K562 (cell line): Measurements from ENCODE around the gene TRAPPC1. TPM values are rescaled to one million over a fixed set of nuclear protein-coding genes. Genes with fewer than 3 reads are reported as not detected.

Experiments
- ATAC-seq: fragments of 200-7000 bp; cut with Tn5 transposase; 3 replicates; pipeline ENCODE4 v1.9.1; 2020; ENCODE audit warnings: moderate library complexity
- BruUV-seq: library from RNA; stranded (reverse); fragments of 400-500 nt; replicated peaks from 2 replicates; lab custom pipeline; 2021; lab: Mats Ljungman, UMichigan
- CTCF ChIA-PET: fragments of 300-600 bp; formaldehyde crosslinking; extraction: SDS; loops from one replicate; lab custom pipeline; 2021; ENCODE audit warnings: low intra/inter-chr PET ratio; lab: Yijun Ruan, JAX
- POLR2A ChIA-PET: fragments of 300-600, 350-650 bp; sonication (Branson Sonifier 250); formaldehyde crosslinking; extraction: SDS; loops from one replicate; lab custom pipeline; 2021; ENCODE audit warnings: antibody characterized with exemption, inconsistent platforms; lab: Yijun Ruan, JAX
- DNase-seq, 4 experiments: peaks; one replicate each; pipeline versions ENCODE4 v3.0.0 to v3.0.0-alpha.2; 2011 to 2018; ENCODE audit warnings: low spot score in 3 of 4, mixed read lengths in 3 of 4; ENCODE audit errors: extremely low read depth in 1 of 4
- FAIRE-seq: peaks from 2 replicates; lab custom pipeline; 2011; peaks lifted over from hg19 to GRCh38; lab: Jason Lieb, UNC
- H2AFZ ChIP-seq: 2 replicates; pipeline ENCODE4 v1.6.0; 2011; ENCODE audit warnings: low read depth, low read length, control low read depth, inconsistent platforms
- H3K27ac ChIP-seq: fragments of 200-600 bp; 3 replicates; pipeline ENCODE4 v1.8.0; 2011; ENCODE audit warnings: low read depth, mild to moderate bottlenecking, control low read depth, inconsistent platforms, low read length, moderate library complexity, mixed read lengths; ENCODE audit errors: extremely low read depth
- H3K27me3 ChIP-seq, 2 experiments: fragments of 300-600 bp in 1 of 2; 2 replicates in 1 of 2; 3 replicates in 1 of 2; pipeline versions ENCODE4 v1.6.0 to v1.8.0; 2011; ENCODE audit warnings: inconsistent platforms in 2 of 2, low read length in 2 of 2, mild to moderate bottlenecking in 1 of 2, mixed read lengths in 1 of 2, moderate library complexity in 1 of 2; ENCODE audit not compliant: control insufficient read depth in 2 of 2, insufficient read depth in 2 of 2
- H3K36me3 ChIP-seq: fragments of 300-600 bp; 3 replicates; pipeline ENCODE4 v1.8.0; 2011; ENCODE audit warnings: mild to moderate bottlenecking, low read length, inconsistent platforms; ENCODE audit not compliant: control insufficient read depth, insufficient read depth
- H3K4me1 ChIP-seq, 2 experiments: fragments of 200-600 bp in 1 of 2; replicated peaks in 1 of 2; 2 replicates in 1 of 2; 3 replicates in 1 of 2; pipeline versions ENCODE4 v1.5.1 to v1.8.0; 2011; ENCODE audit warnings: inconsistent platforms in 2 of 2, low read length in 2 of 2, mild to moderate bottlenecking in 1 of 2, mixed read lengths in 1 of 2, moderate library complexity in 1 of 2; ENCODE audit not compliant: control insufficient read depth in 2 of 2, insufficient read depth in 2 of 2
- H3K4me2 ChIP-seq: 2 replicates; pipeline ENCODE4 v1.6.1; 2011; ENCODE audit warnings: low read length, control low read depth, inconsistent platforms, mixed read lengths; ENCODE audit not compliant: insufficient read depth
- H3K4me3 ChIP-seq: fragments of 200-600 bp; sonication (generic), shearing (Covaris generic); 2 replicates; pipeline ENCODE4 v1.5.1; 2016; ENCODE audit warnings: control low read depth, inconsistent platforms
- H3K79me2 ChIP-seq: fragments of 200-600 bp; 3 replicates; pipeline ENCODE4 v1.8.0; 2011; ENCODE audit warnings: low read length, inconsistent platforms; ENCODE audit not compliant: control insufficient read depth, insufficient read depth
- H3K9ac ChIP-seq, 2 experiments: 2 replicates each; pipeline versions ENCODE4 v1.6.0 to v1.6.1; 2011; ENCODE audit warnings: low read depth in 2 of 2, low read length in 2 of 2, control low read depth in 1 of 2, inconsistent platforms in 1 of 2, mild to moderate bottlenecking in 1 of 2, mixed read lengths in 1 of 2; ENCODE audit not compliant: insufficient read depth in 1 of 2
- H3K9me1 ChIP-seq: one replicate; pipeline ENCODE4 v1.6.0; 2011; ENCODE audit warnings: inconsistent platforms, mild to moderate bottlenecking, low read length, moderate library complexity; ENCODE audit not compliant: control insufficient read depth, insufficient read depth
- H3K9me3 ChIP-seq: replicated peaks from 2 replicates; pipeline ENCODE4 v1.5.1; 2011; ENCODE audit warnings: low read depth, low read length, inconsistent platforms; ENCODE audit not compliant: control insufficient read depth, insufficient read depth
- H4K20me1 ChIP-seq: replicated peaks from 2 replicates; pipeline ENCODE4 v1.6.1; 2011; ENCODE audit warnings: low read length, inconsistent platforms, mixed read lengths; ENCODE audit not compliant: control insufficient read depth, insufficient read depth
- BCL6 ChIP-seq: fragments of 250-450 bp; sonication (Bioruptor Pico); IDR thresholded peaks from 2 replicates; pipeline ENCODE4 v1.4.0; 2020
- BRD4 ChIP-seq: fragments of 200-600 bp; sonication (generic); IDR thresholded peaks from 2 replicates; pipeline ENCODE4 v1.6.1; 2017; ENCODE audit warnings: inconsistent platforms
- CHD1 ChIP-seq: fragments of 200-600 bp; sonication (generic); IDR thresholded peaks from one replicate; pipeline ENCODE4 v1.6.1; 2012; ENCODE audit warnings: mild to moderate bottlenecking, moderate library complexity, low read length, inconsistent platforms
- CREB3 ChIP-seq: fragments of 450-650 bp; conservative IDR thresholded peaks from 2 replicates; pipeline ENCODE4 v1.6.1; 2016; ENCODE audit warnings: missing genetic modification characterization, low read depth, mild to moderate bottlenecking, missing compliant biosample characterization, moderate library complexity
- GATAD2A ChIP-seq: fragments of 450-650 bp; IDR thresholded peaks from 2 replicates; pipeline ENCODE4 v1.6.1; 2017
- HDAC1 ChIP-seq, 2 experiments: fragments of 450-650 bp; IDR thresholded peaks; 2 replicates each; pipeline ENCODE4 v1.6.1; 2016 to 2017; ENCODE audit warnings: inconsistent platforms in 1 of 2, mild to moderate bottlenecking in 1 of 2, moderate library complexity in 1 of 2
- HDGF ChIP-seq: fragments of 450-650 bp; IDR thresholded peaks from 2 replicates; pipeline ENCODE4 v1.6.1; 2016
- KAT2B ChIP-seq: IDR thresholded peaks from one replicate; pipeline ENCODE4 v1.6.1; 2012; ENCODE audit warnings: low read depth, mild to moderate bottlenecking, control low read depth, inconsistent platforms, low read length, moderate library complexity
- L3MBTL2 ChIP-seq: fragments of 450-650 bp; IDR thresholded peaks from 2 replicates; pipeline ENCODE4 v1.6.1; 2016; ENCODE audit warnings: mild to moderate bottlenecking, moderate library complexity
- RBM25 ChIP-seq: fragments of 200-400 bp; formaldehyde crosslinking; IDR thresholded peaks from 2 replicates; pipeline ENCODE4 v1.6.1; 2018; ENCODE audit warnings: low read length, low read depth, moderate library complexity; ENCODE audit not compliant: severe bottlenecking
- RBM39 ChIP-seq: fragments of 200-400 bp; formaldehyde crosslinking; optimal IDR thresholded peaks from 2 replicates; pipeline ENCODE3; 2018; ENCODE audit warnings: low read depth, low read length
- TAF1 ChIP-seq: IDR thresholded peaks from 2 replicates; pipeline ENCODE4 v1.6.1; 2011; ENCODE audit warnings: mild to moderate bottlenecking, low read length, moderate library complexity; ENCODE audit not compliant: insufficient read depth, control insufficient read depth, severe bottlenecking; ENCODE audit errors: extremely low read depth
- TBP ChIP-seq: optimal IDR thresholded peaks from 2 replicates; pipeline ENCODE3; 2011; ENCODE audit warnings: low read depth, low read length, improper control_type of control experiment
- YBX1 ChIP-seq: fragments of 450-650 bp; IDR thresholded peaks from 2 replicates; pipeline ENCODE4 v1.7.1; 2016; ENCODE audit warnings: mild to moderate bottlenecking
- ZNF174 ChIP-seq: fragments of 250-450 bp; sonication (Bioruptor Pico); IDR thresholded peaks from 2 replicates; pipeline ENCODE4 v1.4.0; 2020; ENCODE audit warnings: mild to moderate bottlenecking
- ZNF75A ChIP-seq: fragments of 450-650 bp; formaldehyde crosslinking; IDR thresholded peaks from 2 replicates; pipeline ENCODE4 v1.4.0; 2020; ENCODE audit warnings: mild to moderate bottlenecking
- WGBS: fragments of 100-300 bp; shearing (Covaris generic); methylation state at CpG from one replicate; pipeline ENCODE4 v1.1.6; 2016; ENCODE audit warnings: low coverage, mixed read lengths; ENCODE audit not compliant: insufficient coverage; ENCODE audit errors: missing lambda C conversion rate; 5-methylcytosine and 5-hydroxymethylcytosine counted together
- in situ Hi-C: fragments of 300-500 bp; cut with MboI; formaldehyde crosslinking; loops from 4 replicates; pipeline ENCODE4 v1.15.0; 2018; ENCODE audit warnings: inconsistent platforms, mixed read lengths
- intact Hi-C: fragments of 100-400 bp; cut with micrococcal nuclease; formaldehyde crosslinking; loops from 2 replicates; pipeline ENCODE4 v1.14.2; 2022
- polyA plus RNA-seq, 8 experiments: library from polyadenylated mRNA; depleted of rRNA in 4 of 8; stranded (reverse) in 5 of 8; unstranded in 3 of 8; fragments of >200 nt; fragmentation: Nextera tagmentation in 2 of 8; fragmentation: Illumina TruSeq in 1 of 8; extraction: Ambion mirVana in 2 of 8; extraction: Trizol in 1 of 8; gene quantifications; 2 replicates each; pipeline versions ENCODE4 v1.2.1 to v1.2.3, GENCODE V29; 2011 to 2014; ENCODE audit warnings: inconsistent platforms in 1 of 8, missing spikeins in 1 of 8
- total RNA-seq, 7 experiments: library from RNA; depleted of rRNA in 6 of 7; stranded (reverse); fragments of >200 nt in 6 of 7; fragmentation: Illumina TruSeq in 2 of 7; extraction: Trizol in 2 of 7; gene quantifications; 2 replicates each; pipeline versions ENCODE4 v1.2.1 to v1.2.3, GENCODE V29; 2011 to 2021; ENCODE audit warnings: low replicate concordance in 1 of 7

Gene TRAPPC1
- total and polyA plus RNA-seq, 9 of the 15 experiments (the other 6 are each of a cell fraction or from before 2014, with no cell fraction given) = 11.7 to 82.8 (median 36.2) TPM

GRCh38 chr17:7932483-7932891 is 741 bp upstream of the TRAPPC1 start:
- H2AFZ ChIP-seq = peak overlapping the region; percentile 95
- FAIRE-seq (peak; percentile 56), ATAC-seq (peak; percentile 57), DNase-seq (peak in 2 of 4 experiments; percentile 30 to 47)
- no peaks in the 10 kb centered on the region for H3K9me3 ChIP-seq
- H3K4me1 ChIP-seq = peaks cover 10 to 12% of the 10 kb centered on the region in 2 experiments; a peak in 3 of 5 replicates
- peak overlapping the region; percentile 92 to 99 for H3K9ac ChIP-seq
- no peaks in the 10 kb centered on the region; the same call in 1 of the 2 replicates for H4K20me1 ChIP-seq
- BruUV-seq = TSS peak; percentile 81
- peak overlapping the region; percentile 87 for H3K4me3 ChIP-seq
- POLR2A ChIA-PET = interaction anchor here (0.6 to 2.6 kb wide), 14 partner anchors 9 to 1217 kb away, joined by 3 to 14 read pairs (median 3); partner anchors contain the start of gene RNF227
- intact Hi-C loops (no loop called here), in situ Hi-C loops (no loop called here)
- H3K9me1 ChIP-seq = no peaks in the 10 kb centered on the region
- H3K4me2 ChIP-seq = peak overlapping the region; percentile 100
- CTCF ChIA-PET = interaction anchor here (0.7 kb wide), 1 partner anchor 58 kb away, joined by 5 read pairs; no protein-coding TSS in a partner anchor
- peaks cover 35% of the 10 kb centered on the region; the same call in 2 of the 3 replicates for H3K36me3 ChIP-seq
- peaks cover 38% of the 10 kb centered on the region for H3K79me2 ChIP-seq
- whole genome bisulfite sequencing = 1% methylated on average over 17 of the region's 17 CpGs
- H3K27me3 ChIP-seq = no peaks in the 10 kb centered on the region
- H3K27ac ChIP-seq = peak overlapping the region; percentile 100
- TF ChIP-seq BRD4 (no peak), GATAD2A (no peak), CREB3 (no peak), ZNF75A (CRISPR knock-in tag) (no peak), TBP (no peak), L3MBTL2 (no peak), RBM39 (no peak), HDAC1 (IDR thresholded peaks at IDR 0.05) (peak in 1 of 2 experiments; percentile 25; a peak in 1 of 4 replicates), YBX1 (no peak), RBM25 (no peak), HDGF (no peak), ZNF174 (CRISPR knock-in tag) (no peak), CHD1 (no peak), BCL6 (CRISPR knock-in tag) (no peak), KAT2B (no peak), TAF1 (peak; percentile 1)
